Fibroblast of lung (primary cell): Measurements from ENCODE around the gene AKAP12.

Experiments used
- EZH2 ChIP-seq: IDR thresholded peaks from 2 replicates; pipeline ENCODE4 v1.5.1; 2012; ENCODE audit warnings: low read length, control low read depth, mild to moderate bottlenecking; ENCODE audit errors: missing control alignments
- TF ChIP-seq, protein P1 (sequence below), 2 donors: IDR thresholded peaks in 1 of 2; conservative IDR thresholded peaks in 1 of 2; 1 replicate in 1 of 2; 2 replicates in 1 of 2; pipeline ENCODE4 v1.5.1; 2011 to 2012; ENCODE audit warnings: low read length in 2 of 2, control low read depth in 1 of 2, inconsistent platforms in 1 of 2, low read depth in 1 of 2, mild to moderate bottlenecking in 1 of 2

DNA sequence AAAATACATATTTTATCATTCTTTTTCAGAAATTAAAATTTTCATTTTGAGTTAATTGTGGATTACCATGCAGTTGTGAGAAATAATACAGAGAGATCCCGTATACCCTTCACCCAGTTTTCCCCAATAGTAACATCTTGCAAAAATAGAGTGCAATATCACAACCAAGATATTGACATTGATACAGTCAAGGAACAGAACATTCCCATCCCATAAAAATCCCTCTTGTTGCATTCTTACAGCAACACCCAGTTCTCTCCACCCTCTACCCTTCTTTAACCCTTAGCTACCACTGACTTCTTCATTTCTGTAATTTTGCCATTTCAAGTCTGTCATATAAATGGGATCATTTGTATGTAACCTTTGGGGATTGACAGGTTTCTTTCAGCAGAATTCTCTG is 6.9 kb upstream of the AKAP12 start:
- TF ChIP-seq, protein P1, sequence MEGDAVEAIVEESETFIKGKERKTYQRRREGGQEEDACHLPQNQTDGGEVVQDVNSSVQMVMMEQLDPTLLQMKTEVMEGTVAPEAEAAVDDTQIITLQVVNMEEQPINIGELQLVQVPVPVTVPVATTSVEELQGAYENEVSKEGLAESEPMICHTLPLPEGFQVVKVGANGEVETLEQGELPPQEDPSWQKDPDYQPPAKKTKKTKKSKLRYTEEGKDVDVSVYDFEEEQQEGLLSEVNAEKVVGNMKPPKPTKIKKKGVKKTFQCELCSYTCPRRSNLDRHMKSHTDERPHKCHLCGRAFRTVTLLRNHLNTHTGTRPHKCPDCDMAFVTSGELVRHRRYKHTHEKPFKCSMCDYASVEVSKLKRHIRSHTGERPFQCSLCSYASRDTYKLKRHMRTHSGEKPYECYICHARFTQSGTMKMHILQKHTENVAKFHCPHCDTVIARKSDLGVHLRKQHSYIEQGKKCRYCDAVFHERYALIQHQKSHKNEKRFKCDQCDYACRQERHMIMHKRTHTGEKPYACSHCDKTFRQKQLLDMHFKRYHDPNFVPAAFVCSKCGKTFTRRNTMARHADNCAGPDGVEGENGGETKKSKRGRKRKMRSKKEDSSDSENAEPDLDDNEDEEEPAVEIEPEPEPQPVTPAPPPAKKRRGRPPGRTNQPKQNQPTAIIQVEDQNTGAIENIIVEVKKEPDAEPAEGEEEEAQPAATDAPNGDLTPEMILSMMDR (conservative IDR thresholded peaks at IDR 0.05 in 1 of 2, IDR thresholded peaks at IDR 0.05 in 1 of 2; ENCODE audit: low read depth in 1 of 2, low read length in 2 of 2) = no peak
- TF ChIP-seq EZH2 = no peak
